NB4 (cell line): Measurements from ENCODE around the gene MAP1LC3C.

ENCODE experiments used
- DNase-seq: peaks from one replicate; pipeline ENCODE4 v3.0.0; 2010; ENCODE audit warnings: low read depth
- H3K4me3 ChIP-seq: one replicate; pipeline ENCODE4 v1.5.1; 2011; ENCODE audit warnings: mild to moderate bottlenecking, low read depth, low read length, moderate library complexity
- CTCF ChIP-seq: IDR thresholded peaks from one replicate; pipeline ENCODE4 v1.5.1; 2012; ENCODE audit warnings: low read depth, low read length
- MAX ChIP-seq: IDR thresholded peaks from 2 replicates; pipeline ENCODE4 v1.6.1; 2011; ENCODE audit warnings: low read depth, low read length
- MYC ChIP-seq: IDR thresholded peaks from 2 replicates; pipeline ENCODE4 v1.6.1; 2011; ENCODE audit warnings: low read depth, low read length
- POLR2A ChIP-seq: IDR thresholded peaks from 2 replicates; pipeline ENCODE4 v1.6.1; 2011; ENCODE audit warnings: mild to moderate bottlenecking; ENCODE audit not compliant: insufficient read length; ENCODE audit errors: extremely low read depth

Gene MAP1LC3C

GRCh38 chr1:242006976-242007375 lies 8.1 kb upstream of the MAP1LC3C start:
- TF ChIP-seq MAX = no peak
- TF ChIP-seq POLR2A = no peak
- TF ChIP-seq MYC = no peak
- no peak for TF ChIP-seq CTCF

GRCh38 chr1:242005866-242006535 lies 7.1 kb upstream of the MAP1LC3C start:
- TF ChIP-seq POLR2A = no peak
- no peak for TF ChIP-seq CTCF
- no peak for TF ChIP-seq MYC
- TF ChIP-seq MAX = no peak
- H3K4me3 ChIP-seq = no peak overlapping the region
- DNase-seq = no peak

More at GRCh38 chr1:242006976-242007375, 8.1 kb upstream of the MAP1LC3C start:
- no peak for DNase-seq
- H3K4me3 ChIP-seq = no peak overlapping the region

- no peak overlapping the region for H3K4me3 ChIP-seq
- TF ChIP-seq CTCF (no peak), MAX (no peak), POLR2A (no peak), MYC (no peak)
- no peak for DNase-seq
Observed at GRCh38 chr1:242004751-242005495, 6.0 kb upstream of the MAP1LC3C start.

- TF ChIP-seq POLR2A = no peak
- no peak for TF ChIP-seq MAX
- no peak for TF ChIP-seq CTCF
- TF ChIP-seq MYC = no peak
- no peak for DNase-seq
- H3K4me3 ChIP-seq = no peak overlapping the region
Observed at GRCh38 chr1:242002510-242002909, 3.6 kb upstream of the MAP1LC3C start.

- TF ChIP-seq CTCF = no peak
- no peak for TF ChIP-seq MAX
- no peak for TF ChIP-seq POLR2A
- TF ChIP-seq MYC = no peak
Observed at GRCh38 chr1:242002072-242002471, 3.2 kb upstream of the MAP1LC3C start.

GRCh38 chr1:242000434-242000833 lies 1.5 kb upstream of the MAP1LC3C start:
- TF ChIP-seq POLR2A (no peak), CTCF (no peak), MAX (no peak)
- no peak overlapping the region for H3K4me3 ChIP-seq
- DNase-seq = no peak

More at GRCh38 chr1:242002072-242002471, 3.2 kb upstream of the MAP1LC3C start:
- DNase-seq = no peak
- H3K4me3 ChIP-seq = no peak overlapping the region
